ENCODE results near the gene STK11IP.

DNA sequence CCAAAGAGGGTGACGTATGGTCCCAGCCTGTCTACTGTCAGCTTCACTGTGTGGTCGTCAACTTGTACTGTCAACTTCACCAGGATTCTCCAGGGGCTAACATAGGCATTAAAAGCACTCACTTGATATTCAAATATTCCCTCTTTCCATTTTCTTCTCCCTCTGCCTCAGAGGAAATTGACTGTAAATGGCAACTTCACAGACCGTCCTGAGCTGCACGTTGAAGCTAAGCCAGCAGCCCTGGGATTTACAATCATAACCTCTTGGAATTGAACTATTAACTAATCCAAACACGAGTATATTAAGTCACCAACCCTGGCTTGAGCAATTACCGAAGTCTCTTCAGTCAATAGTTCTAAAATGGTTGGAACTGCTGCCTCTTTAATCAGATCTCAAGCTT is 68.3 kb downstream of the STK11IP start:
- TF ChIP-seq, protein P1, sequence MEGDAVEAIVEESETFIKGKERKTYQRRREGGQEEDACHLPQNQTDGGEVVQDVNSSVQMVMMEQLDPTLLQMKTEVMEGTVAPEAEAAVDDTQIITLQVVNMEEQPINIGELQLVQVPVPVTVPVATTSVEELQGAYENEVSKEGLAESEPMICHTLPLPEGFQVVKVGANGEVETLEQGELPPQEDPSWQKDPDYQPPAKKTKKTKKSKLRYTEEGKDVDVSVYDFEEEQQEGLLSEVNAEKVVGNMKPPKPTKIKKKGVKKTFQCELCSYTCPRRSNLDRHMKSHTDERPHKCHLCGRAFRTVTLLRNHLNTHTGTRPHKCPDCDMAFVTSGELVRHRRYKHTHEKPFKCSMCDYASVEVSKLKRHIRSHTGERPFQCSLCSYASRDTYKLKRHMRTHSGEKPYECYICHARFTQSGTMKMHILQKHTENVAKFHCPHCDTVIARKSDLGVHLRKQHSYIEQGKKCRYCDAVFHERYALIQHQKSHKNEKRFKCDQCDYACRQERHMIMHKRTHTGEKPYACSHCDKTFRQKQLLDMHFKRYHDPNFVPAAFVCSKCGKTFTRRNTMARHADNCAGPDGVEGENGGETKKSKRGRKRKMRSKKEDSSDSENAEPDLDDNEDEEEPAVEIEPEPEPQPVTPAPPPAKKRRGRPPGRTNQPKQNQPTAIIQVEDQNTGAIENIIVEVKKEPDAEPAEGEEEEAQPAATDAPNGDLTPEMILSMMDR (conservative IDR thresholded peaks at IDR 0.05; ENCODE audit: low read depth, low read length), result no peak
- no peak for TF ChIP-seq EZH2 (IDR thresholded peaks at IDR 0.05; ENCODE audit: borderline replicate concordance, low read depth, low read length, poor library complexity, severe bottlenecking)
